Fibroblast of upper back skin (primary cell): ENCODE data around the gene DEPDC5.
"Not testable (repeated sequence)": the region's sequence is repeated elsewhere in the genome, so short reads cannot be mapped to it uniquely, and the experiment has no call there.

Experiments
- DNase-seq: peaks from one replicate; pipeline ENCODE4 v3.0.0-alpha.2; 2013

The DEPDC5 gene

GRCh38 chr22:31815383-31815814 is 61.6 kb downstream of the DEPDC5 start:
- DNase-seq: not testable (repeated sequence)

- DNase-seq: no peak
These were observed 62.9 kb downstream of the DEPDC5 start for GRCh38 chr22:31816750-31817149.

DNA sequence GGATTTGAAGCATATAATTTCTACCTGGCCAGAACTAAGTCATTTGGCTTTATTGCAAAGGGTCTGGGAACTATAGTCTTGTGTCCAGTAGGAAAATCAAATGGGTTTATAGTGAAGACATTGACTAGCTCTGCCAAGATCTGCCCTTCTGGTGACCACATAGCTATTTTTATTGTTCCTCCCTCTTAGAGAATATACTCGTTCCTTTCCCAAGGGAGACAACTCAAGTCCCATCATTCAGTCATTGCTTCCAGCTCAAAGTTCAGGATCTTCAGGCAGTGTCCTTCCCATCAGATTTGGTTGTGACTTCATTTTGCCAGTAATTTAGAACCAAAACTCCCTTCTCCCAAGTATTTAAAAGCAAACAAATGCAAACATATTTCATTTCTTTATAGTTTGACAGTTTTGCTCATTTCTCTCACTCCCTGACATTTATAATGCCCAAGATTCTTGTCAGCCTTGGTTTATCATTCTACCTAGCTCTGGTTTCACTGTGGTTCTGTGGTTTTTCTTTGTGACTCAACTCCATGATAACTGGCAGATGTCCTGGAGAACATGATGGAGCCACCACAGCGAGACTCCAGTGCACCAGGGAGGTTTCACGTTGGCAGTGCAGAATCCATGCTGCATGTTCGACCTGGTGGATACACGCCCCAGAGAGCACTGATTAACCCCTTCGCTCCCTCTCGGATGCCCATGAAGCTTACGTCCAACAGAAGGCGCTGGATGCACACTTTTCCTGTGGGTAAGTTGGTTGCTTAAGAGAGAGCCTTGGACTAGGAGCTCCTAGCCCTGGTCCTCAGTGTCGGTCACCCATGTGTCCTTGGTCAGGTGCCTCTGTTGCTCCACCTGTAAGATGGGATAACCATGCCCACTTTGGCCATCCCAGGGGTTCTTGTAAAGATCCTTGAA is 64.9 kb downstream of the DEPDC5 start:
- peak; percentile 52 for DNase-seq

DNA sequence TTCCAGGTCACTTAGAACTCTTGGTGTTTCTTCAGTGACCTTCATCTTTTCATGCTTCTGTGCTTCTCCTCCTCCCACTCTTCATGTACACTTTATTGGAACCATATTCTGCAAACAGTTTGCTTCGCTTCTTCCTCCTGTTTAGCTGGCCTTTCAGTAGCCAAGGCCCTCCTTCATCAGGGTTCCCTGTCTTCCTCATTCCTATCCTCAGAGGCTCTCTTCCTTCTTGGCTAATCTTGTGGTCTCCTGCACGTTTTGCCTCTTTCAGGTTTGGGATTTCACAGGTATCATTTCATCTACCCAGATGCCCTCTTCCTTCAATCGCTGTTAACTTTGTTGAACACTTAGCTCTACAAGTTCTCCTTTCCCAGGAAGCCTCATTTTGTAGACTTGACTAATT is 66.8 kb downstream of the DEPDC5 start:
- no peak for DNase-seq

DNA sequence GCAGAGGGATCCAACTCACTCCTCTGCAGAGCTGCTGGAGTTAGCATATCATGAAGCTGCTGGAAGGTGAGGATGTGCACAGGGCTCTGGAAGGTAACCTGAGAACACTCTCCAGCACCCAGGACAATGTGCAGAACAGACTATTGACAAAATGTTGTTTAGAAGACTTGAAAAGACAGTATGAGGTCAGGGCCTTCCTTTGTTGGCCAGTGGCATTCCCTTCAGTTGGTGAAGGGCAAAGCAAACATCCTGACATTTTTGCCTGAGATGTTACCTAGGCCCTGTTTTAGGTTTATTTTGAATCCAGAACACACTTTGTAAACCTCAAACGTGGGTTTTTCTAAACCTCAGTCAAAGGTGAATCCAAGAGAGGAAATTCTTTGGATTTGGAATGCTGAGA is 67.8 kb downstream of the DEPDC5 start:
- no peak for DNase-seq

DNA sequence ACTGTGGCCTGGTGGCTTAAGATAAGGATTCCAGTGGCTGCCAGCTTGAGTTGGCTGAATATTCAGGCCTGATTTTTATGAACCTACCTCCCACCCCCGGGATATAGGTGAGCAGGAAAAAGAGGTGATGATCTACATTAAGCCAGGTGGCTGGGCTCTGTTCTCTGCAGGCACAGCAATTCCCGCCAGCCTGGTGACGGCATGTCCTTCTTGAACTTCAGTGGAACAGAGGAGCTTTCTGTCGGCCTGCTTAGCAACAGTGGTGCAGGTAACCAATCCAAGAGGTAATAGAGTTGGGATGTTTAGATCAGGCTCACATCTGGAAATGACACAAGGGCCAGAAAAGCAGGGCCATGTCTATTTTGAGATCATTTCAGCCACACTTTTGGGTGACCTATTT is 68.7 kb downstream of the DEPDC5 start:
- DNase-seq: no peak

- no peak for DNase-seq
These were observed 71.7 kb downstream of the DEPDC5 start for GRCh38 chr22:31825513-31825912.

- no peak for DNase-seq
These were observed 72.6 kb downstream of the DEPDC5 start for GRCh38 chr22:31826443-31826842.

- DNase-seq: peak; percentile 74
These were observed 74.9 kb downstream of the DEPDC5 start for GRCh38 chr22:31828739-31829138.

- peak; percentile 95 for DNase-seq
These were observed 75.7 kb downstream of the DEPDC5 start for GRCh38 chr22:31829505-31829904.

- no peak for DNase-seq
These were observed 76.9 kb downstream of the DEPDC5 start for GRCh38 chr22:31830721-31831070.

GRCh38 chr22:31833930-31834329 is 80.1 kb downstream of the DEPDC5 start:
- no peak for DNase-seq

- no peak for DNase-seq
These were observed 82.2 kb downstream of the DEPDC5 start for GRCh38 chr22:31836010-31836409.

DNA sequence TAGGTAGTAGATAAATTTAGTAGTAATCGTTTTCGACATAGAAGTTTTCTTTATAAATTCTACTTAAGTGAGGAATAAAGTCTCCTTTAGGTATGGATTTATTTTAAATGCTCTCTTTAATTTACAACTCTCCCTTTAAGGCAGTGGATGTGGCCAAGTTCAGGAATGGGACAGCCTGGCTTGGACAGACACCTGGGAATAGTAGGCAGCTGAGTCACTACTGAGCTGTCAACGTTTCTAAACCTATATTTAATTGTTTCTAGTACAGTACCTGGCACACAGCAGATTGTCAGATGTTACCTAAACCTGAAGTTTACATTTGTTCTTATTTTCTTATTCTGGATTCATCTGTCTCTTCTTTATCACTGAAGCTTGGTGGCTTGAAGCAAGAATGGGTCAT is 85.1 kb downstream of the DEPDC5 start:
- DNase-seq: no peak

DNA sequence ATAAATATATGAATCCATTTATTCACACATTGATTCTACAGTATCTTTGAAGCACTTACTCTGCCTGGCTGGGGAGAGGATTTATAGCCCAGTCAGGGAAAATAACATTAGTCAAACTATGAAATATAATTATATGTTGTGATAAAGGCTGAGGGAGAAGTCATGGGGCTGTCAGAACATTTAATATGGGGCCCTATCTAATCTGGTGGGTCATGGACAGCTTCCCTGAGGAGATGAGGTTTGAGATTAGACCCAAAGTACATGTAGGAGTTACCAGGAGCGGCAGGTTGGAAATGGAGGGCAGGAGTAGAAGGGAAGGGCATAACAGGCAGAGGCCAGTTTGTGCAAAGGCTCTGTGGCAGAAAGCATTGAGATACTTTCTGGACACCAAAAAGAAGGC is 86.2 kb downstream of the DEPDC5 start:
- DNase-seq: no peak

DNA sequence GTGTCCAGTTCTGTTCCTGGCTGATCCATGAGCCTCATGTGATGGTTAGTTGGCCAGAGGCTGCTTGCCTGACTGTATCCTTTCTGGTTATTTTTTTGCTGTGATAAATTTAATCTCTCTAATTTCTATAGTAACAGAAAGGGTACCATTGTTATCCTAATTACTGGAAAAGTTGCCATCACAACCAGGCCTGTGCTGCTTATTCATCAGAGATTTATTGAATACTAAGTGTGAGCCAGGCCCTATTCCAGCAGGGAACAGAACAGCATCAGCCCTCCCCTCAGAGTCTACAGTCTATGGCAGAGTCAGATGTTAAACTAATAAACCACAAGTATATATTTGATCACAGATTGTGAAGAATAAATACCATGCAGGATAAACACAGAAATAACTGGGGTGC is 86.8 kb downstream of the DEPDC5 start:
- DNase-seq: no peak

DNA sequence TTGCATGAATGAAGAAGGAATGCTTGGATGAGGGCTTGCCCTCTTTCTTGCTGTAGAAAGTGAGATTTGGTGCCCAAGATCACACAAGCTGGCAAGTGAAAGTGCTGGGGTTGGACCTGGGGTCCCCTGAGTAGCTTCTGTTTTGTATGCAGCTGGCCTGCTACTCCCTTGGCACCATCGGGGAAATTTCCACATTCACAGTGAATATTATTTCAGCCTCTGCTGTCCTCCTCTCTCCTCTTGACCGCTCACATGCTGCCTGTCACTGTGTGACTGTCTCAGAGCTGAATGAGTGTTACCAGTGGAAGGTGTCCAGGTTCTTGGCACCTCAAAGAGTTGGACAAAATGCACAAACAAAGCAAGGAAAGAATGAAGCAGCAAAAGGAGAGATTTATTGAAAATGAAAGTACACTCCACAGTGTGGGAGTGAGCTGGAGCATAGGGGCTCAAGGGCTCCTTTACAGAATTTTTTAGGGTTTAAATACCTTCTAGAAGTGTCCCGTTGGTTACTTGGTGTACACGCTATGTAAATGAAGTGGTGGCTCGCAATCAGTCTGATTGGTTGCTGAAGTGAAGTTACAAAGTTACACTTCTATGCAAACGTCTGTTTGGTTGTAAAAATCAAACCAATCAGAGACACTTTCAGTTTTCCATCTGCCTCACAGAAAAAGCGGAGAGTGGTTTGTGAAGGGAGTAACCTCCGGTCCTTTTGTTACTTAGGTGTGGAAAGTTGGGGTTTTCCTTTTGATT is 87.4 kb downstream of the DEPDC5 start:
- DNase-seq: no peak

- no peak for DNase-seq
These were observed 89.7 kb downstream of the DEPDC5 start for GRCh38 chr22:31843526-31843925.

- no peak for DNase-seq
These were observed 91.1 kb downstream of the DEPDC5 start for GRCh38 chr22:31844941-31845340.

GRCh38 chr22:31846161-31847115 is 92.6 kb downstream of the DEPDC5 start:
- DNase-seq: no peak

GRCh38 chr22:31848411-31848810 is 94.6 kb downstream of the DEPDC5 start:
- no peak for DNase-seq

DNA sequence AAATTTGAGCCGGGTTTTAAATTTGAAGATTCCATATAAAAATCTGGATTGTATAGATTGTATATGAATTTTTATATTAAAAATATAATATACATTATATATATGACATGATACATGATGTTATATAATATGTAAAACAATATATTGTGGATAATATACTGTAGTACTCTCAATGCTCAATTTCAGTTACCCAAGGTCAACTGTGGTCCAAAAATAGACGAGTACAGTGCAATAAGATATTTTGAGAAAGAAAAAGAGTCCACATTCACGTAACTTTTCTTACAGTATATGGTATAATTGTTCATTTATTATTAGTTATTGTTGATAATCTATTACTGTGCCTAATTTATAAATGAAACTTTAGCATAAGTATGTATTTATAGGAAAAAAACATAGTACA is 96.3 kb downstream of the DEPDC5 start:
- DNase-seq: no peak
